Kidney (tissue), 14 donors: Measurements from ENCODE around the gene DNAAF8. TPM values are rescaled to one million over a fixed set of nuclear protein-coding genes. Genes with fewer than 3 reads are reported as not detected.
A peak's percentile ranks its signal among the peaks of the same experiment; 100 is the strongest.

Experiments used
- DNase-seq, 5 donors: peaks; one replicate each; pipeline ENCODE4 v3.0.0-alpha.2; 2013 to 2020
- FAIRE-seq: peaks from 2 replicates; lab custom pipeline; 2012; peaks lifted over from hg19 to GRCh38; lab: Jason Lieb, UNC
- H3K27ac ChIP-seq, 2 donors: one replicate each; pipeline ENCODE4 v1.7.0; 2013; ENCODE audit warnings: low read depth in 2 of 2, low read length in 2 of 2, inconsistent platforms in 1 of 2
- H3K27me3 ChIP-seq: one replicate; pipeline ENCODE4 v1.7.1; 2013; ENCODE audit warnings: low read length, inconsistent platforms; ENCODE audit not compliant: control insufficient read depth, insufficient read depth
- H3K36me3 ChIP-seq, 3 donors: one replicate each; pipeline versions ENCODE4 v1.7.0 to v1.7.1; 2013; ENCODE audit warnings: low read length in 3 of 3, control low read depth in 1 of 3, inconsistent platforms in 1 of 3; ENCODE audit not compliant: insufficient read depth in 3 of 3, control insufficient read depth in 2 of 3
- H3K4me1 ChIP-seq, 3 donors: one replicate each; pipeline versions ENCODE4 v1.7.0 to v1.7.1; 2013; ENCODE audit warnings: low read length in 3 of 3, inconsistent platforms in 1 of 3, low read depth in 1 of 3; ENCODE audit not compliant: control insufficient read depth in 2 of 3, insufficient read depth in 2 of 3
- H3K4me3 ChIP-seq, 3 donors: one replicate each; pipeline versions ENCODE4 v1.7.0 to v1.8.1; 2013; ENCODE audit warnings: low read length in 3 of 3, control low read depth in 1 of 3, inconsistent platforms in 1 of 3
- H3K9ac ChIP-seq, 3 donors: one replicate each; pipeline versions ENCODE4 v1.7.0 to v1.7.1; 2013; ENCODE audit warnings: low read length in 3 of 3, control low read depth in 1 of 3, inconsistent platforms in 1 of 3
- H3K9me3 ChIP-seq, 3 donors: one replicate each; pipeline versions ENCODE4 v1.7.0 to v1.7.1; 2013; ENCODE audit warnings: low read length in 3 of 3, control low read depth in 1 of 3, inconsistent platforms in 1 of 3; ENCODE audit not compliant: control insufficient read depth in 2 of 3, insufficient read depth in 1 of 3
- intact Hi-C: fragments of 100-400 bp; cut with DNase I; formaldehyde crosslinking; loops from one replicate; pipeline ENCODE4 v1.11.1; 2022
- polyA plus RNA-seq: library from polyadenylated mRNA; stranded (reverse); fragments of 350-450 nt; fragmentation: Illumina TruSeq; extraction: RNeasy Lipid Tissue Mini Kit (QIAGEN cat#74804); gene quantifications from one replicate; pipeline ENCODE4 v1.2.3, GENCODE V29; 2014; ENCODE audit warnings: low read depth, low replicate concordance; ENCODE audit not compliant: insufficient read depth
- total RNA-seq: library from RNA; stranded (reverse); fragmentation: NEBNext Ultra II Directional; extraction: Animal tissue kit (Norgen Biotek cat#: 25700); gene quantifications from one replicate; pipeline ENCODE4 v1.2.1, GENCODE V29; 2021
- TF ChIP-seq, protein P1 (sequence below): IDR thresholded peaks from 3 replicates; pipeline ENCODE4 v1.5.1; 2012; ENCODE audit warnings: mild to moderate bottlenecking, moderate library complexity, borderline replicate concordance; ENCODE audit not compliant: insufficient read depth; ENCODE audit errors: extremely low read depth
- donor health status: control.
- donor health status: control.
- donor health status: control.
- donor health status: control.
- donor health status: control.
- donor health status: DM: yes; HTN: yes; CAD: no.
- donor health status: Normal renal cell carcinoma (clear cell type).

DNAAF8 gene
- total and polyA plus RNA-seq, 2 donors from 2014 or later, result 1.8 to 4.0 TPM

- intact Hi-C loops, result no loop called here
- no peaks in the 10 kb centered on the region for H3K9me3 ChIP-seq
- DNase-seq (peak in 1 of 5 donors; percentile 47), FAIRE-seq (no peak)
- no peaks in the 10 kb centered on the region for H3K27me3 ChIP-seq
- no peak overlapping the region for H3K9ac ChIP-seq
- H3K4me1 ChIP-seq, result peaks cover 0 to 39% (median 24%) of the 10 kb centered on the region in 3 donors
- no peak overlapping the region for H3K4me3 ChIP-seq
- H3K36me3 ChIP-seq, result peaks cover 3 to 35% (median 16%) of the 10 kb centered on the region in 3 donors
- no peak overlapping the region for H3K27ac ChIP-seq
- TF ChIP-seq, protein P1, sequence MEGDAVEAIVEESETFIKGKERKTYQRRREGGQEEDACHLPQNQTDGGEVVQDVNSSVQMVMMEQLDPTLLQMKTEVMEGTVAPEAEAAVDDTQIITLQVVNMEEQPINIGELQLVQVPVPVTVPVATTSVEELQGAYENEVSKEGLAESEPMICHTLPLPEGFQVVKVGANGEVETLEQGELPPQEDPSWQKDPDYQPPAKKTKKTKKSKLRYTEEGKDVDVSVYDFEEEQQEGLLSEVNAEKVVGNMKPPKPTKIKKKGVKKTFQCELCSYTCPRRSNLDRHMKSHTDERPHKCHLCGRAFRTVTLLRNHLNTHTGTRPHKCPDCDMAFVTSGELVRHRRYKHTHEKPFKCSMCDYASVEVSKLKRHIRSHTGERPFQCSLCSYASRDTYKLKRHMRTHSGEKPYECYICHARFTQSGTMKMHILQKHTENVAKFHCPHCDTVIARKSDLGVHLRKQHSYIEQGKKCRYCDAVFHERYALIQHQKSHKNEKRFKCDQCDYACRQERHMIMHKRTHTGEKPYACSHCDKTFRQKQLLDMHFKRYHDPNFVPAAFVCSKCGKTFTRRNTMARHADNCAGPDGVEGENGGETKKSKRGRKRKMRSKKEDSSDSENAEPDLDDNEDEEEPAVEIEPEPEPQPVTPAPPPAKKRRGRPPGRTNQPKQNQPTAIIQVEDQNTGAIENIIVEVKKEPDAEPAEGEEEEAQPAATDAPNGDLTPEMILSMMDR, result no peak
Observed at GRCh38 chr16:4699046-4699556, 35.2 kb upstream of the DNAAF8 start.

DNA sequence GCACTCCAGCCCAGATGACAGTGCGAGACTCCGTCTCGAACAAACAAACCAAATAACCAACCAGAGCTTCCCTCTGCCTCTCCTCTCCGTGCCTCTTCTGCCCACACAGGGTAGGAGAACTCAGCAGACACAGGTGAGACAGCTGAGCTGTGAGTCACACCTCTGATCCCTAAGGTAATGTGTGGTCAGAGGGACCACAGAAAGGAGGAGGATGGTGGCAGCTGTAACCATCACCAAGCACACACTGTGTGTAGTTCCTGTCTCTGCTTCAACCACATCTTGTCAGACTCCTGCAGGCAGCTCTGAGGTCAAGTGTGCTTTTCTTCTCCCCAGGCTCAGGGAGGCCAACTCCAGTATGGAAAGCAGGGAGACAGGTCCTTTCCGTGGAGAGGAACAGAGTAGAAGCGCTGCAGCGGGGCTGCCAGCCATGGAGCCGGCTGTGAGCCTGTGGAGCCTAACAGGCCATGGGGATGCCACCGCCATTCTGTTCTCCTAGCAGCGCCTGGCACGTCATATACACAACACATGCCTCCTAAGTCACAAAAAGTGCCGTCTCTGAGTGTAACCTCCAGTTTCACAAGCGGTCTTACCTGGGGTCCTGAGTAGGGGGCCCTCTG lies 33.8 kb upstream of the DNAAF8 start:
- Histone ChIP-seq H3K36me3 (peaks cover 3 to 29% (median 16%) of the 10 kb centered on the region in 3 donors), H3K9me3 (no peaks in the 10 kb centered on the region), H3K4me1 (peaks cover 0 to 38% (median 37%) of the 10 kb centered on the region in 3 donors), H3K9ac (no peak overlapping the region), H3K27ac (no peak overlapping the region), H3K4me3 (no peak overlapping the region), H3K27me3 (no peaks in the 10 kb centered on the region)
- FAIRE-seq, result no peak
- DNase-seq, result peak in 1 of 5 donors; percentile 9
- TF ChIP-seq, protein P1, result no peak
- intact Hi-C loops, result no loop called here

- FAIRE-seq (no peak), DNase-seq (peak in 1 of 5 donors; percentile 62)
- Histone ChIP-seq H3K4me1 (peaks cover 0 to 35% (median 32%) of the 10 kb centered on the region in 3 donors), H3K4me3 (no peak overlapping the region), H3K9me3 (no peaks in the 10 kb centered on the region), H3K36me3 (peaks cover 3 to 22% (median 10%) of the 10 kb centered on the region in 3 donors), H3K27ac (no peak overlapping the region), H3K9ac (no peak overlapping the region), H3K27me3 (no peaks in the 10 kb centered on the region)
- TF ChIP-seq, protein P1, result no peak
- intact Hi-C loops, result no loop called here
Observed at GRCh38 chr16:4700997-4701743, 33.2 kb upstream of the DNAAF8 start.
